SK-N-SH (cell line): ENCODE data around the gene COL15A1. TPM values are rescaled to one million over a fixed set of nuclear protein-coding genes. Genes with fewer than 3 reads are reported as not detected.

ENCODE experiments used
- CTCF ChIA-PET: fragments of 300-600, 350-600 bp; formaldehyde crosslinking; extraction: SDS; loops from one replicate; lab custom pipeline; 2021; lab: Yijun Ruan, JAX
- POLR2A ChIA-PET: fragments of 350-600 bp; sonication (Branson Sonifier 250); formaldehyde crosslinking; extraction: SDS; loops from one replicate; lab custom pipeline; 2020; ENCODE audit warnings: antibody characterized with exemption, inconsistent platforms; lab: Yijun Ruan, JAX
- DNase-seq: peaks from one replicate; pipeline ENCODE4 v3.0.0; 2012
- H2AFZ ChIP-seq: fragments of 200-600 bp; sonication (generic); 2 replicates; pipeline ENCODE4 v1.8.1; 2016; ENCODE audit warnings: antibody characterized with exemption, mild to moderate bottlenecking, low read depth
- H3F3A ChIP-seq: fragments of 200-600 bp; sonication (generic); replicated peaks from 2 replicates; pipeline ENCODE3; 2016; ENCODE audit warnings: antibody characterized with exemption, mild to moderate bottlenecking; ENCODE audit not compliant: insufficient read depth
- H3K27ac ChIP-seq, 2 experiments: fragments of 200-500 bp in 1 of 2; fragments of 200-600 bp in 1 of 2; sonication (Bioruptor generic) in 1 of 2; sonication (generic), shearing (Covaris generic) in 1 of 2; 2 replicates each; pipeline versions ENCODE4 v1.5.1 to v1.6.1; 2014 to 2016; ENCODE audit warnings: low read depth in 2 of 2, inconsistent platforms in 1 of 2, low read length in 1 of 2, mild to moderate bottlenecking in 1 of 2, mixed read lengths in 1 of 2
- H3K27me3 ChIP-seq: fragments of 200-600 bp; sonication (generic), shearing (Covaris generic); 2 replicates; pipeline ENCODE4 v1.6.1; 2016; ENCODE audit warnings: mixed run types; ENCODE audit not compliant: insufficient read depth
- H3K36me3 ChIP-seq, 2 experiments: fragments of 200-500 bp in 1 of 2; fragments of 200-600 bp in 1 of 2; sonication (Bioruptor generic) in 1 of 2; sonication (generic) in 1 of 2; replicated peaks in 1 of 2; 2 replicates each; pipeline versions ENCODE3 to v1.5.1; 2014 to 2016; ENCODE audit warnings: low read length in 1 of 2, mild to moderate bottlenecking in 1 of 2; ENCODE audit not compliant: insufficient read depth in 2 of 2, control insufficient read depth in 1 of 2
- H3K4me1 ChIP-seq, 2 experiments: fragments of 200-500 bp in 1 of 2; fragments of 200-600 bp in 1 of 2; sonication (Bioruptor generic) in 1 of 2; sonication (generic), shearing (Covaris generic) in 1 of 2; 2 replicates each; pipeline versions ENCODE4 v1.5.1 to v1.6.1; 2014 to 2016; ENCODE audit warnings: low read depth in 1 of 2, low read length in 1 of 2, mixed run types in 1 of 2; ENCODE audit not compliant: insufficient read depth in 2 of 2, control insufficient read depth in 1 of 2
- H3K4me2 ChIP-seq: fragments of 200-600 bp; sonication (generic), shearing (Covaris generic); 2 replicates; pipeline ENCODE4 v1.6.1; 2017; ENCODE audit warnings: mixed run types
- H3K4me3 ChIP-seq, 2 experiments: fragments of 200-500 bp in 1 of 2; fragments of 200-600 bp in 1 of 2; sonication (Bioruptor generic) in 1 of 2; sonication (generic), shearing (Covaris generic) in 1 of 2; 2 replicates each; pipeline versions ENCODE4 v1.5.1 to v1.8.1; 2014 to 2016; ENCODE audit warnings: low read depth in 2 of 2, inconsistent platforms in 1 of 2, low read length in 1 of 2, mild to moderate bottlenecking in 1 of 2, mixed read lengths in 1 of 2, moderate library complexity in 1 of 2
- H3K79me2 ChIP-seq: fragments of 200-600 bp; sonication (generic); 2 replicates; pipeline ENCODE4 v1.8.1; 2017; ENCODE audit warnings: mild to moderate bottlenecking; ENCODE audit not compliant: insufficient read depth
- H3K9ac ChIP-seq: fragments of 200-600 bp; sonication (generic); 2 replicates; pipeline ENCODE4 v1.6.1; 2017; ENCODE audit warnings: mixed run types
- H3K9me2 ChIP-seq: fragments of 200-600 bp; sonication (generic); 2 replicates; pipeline ENCODE4 v1.6.1; 2017; ENCODE audit warnings: mixed run types
- H3K9me3 ChIP-seq: fragments of 200-600 bp; sonication (generic); 2 replicates; pipeline ENCODE4 v1.6.1; 2017; ENCODE audit warnings: mixed run types, mild to moderate bottlenecking, moderate library complexity
- H4K20me1 ChIP-seq: fragments of 200-600 bp; sonication (generic); 2 replicates; pipeline ENCODE4 v1.6.1; 2017; ENCODE audit warnings: mild to moderate bottlenecking, mixed run types; ENCODE audit not compliant: insufficient read depth
- EP300 ChIP-seq, 2 experiments: IDR thresholded peaks; 2 replicates each; pipeline versions ENCODE4 v1.4.0 to v1.6.1; 2012; ENCODE audit warnings: borderline replicate concordance in 1 of 2, low read depth in 1 of 2, low read length in 1 of 2
- EZH2phosphoT487 ChIP-seq: fragments of 200-600 bp; sonication (generic); IDR thresholded peaks from 2 replicates; pipeline ENCODE4 v1.6.1; 2017; ENCODE audit warnings: low read depth, mixed run types, mild to moderate bottlenecking, antibody characterized with exemption, moderate library complexity, borderline replicate concordance
- FOSL2 ChIP-seq: IDR thresholded peaks from 2 replicates; pipeline ENCODE4 v1.4.0; 2012; ENCODE audit warnings: low read depth, mild to moderate bottlenecking, moderate library complexity, borderline replicate concordance
- FOXJ3 ChIP-seq: sonication (generic); formaldehyde crosslinking; IDR thresholded peaks from 2 replicates; pipeline ENCODE4 v1.5.1; 2020; ENCODE audit warnings: mild to moderate bottlenecking, missing genetic modification reagents
- FOXM1 ChIP-seq: IDR thresholded peaks from 2 replicates; pipeline ENCODE4 v1.4.0; 2012; ENCODE audit warnings: low read depth, mild to moderate bottlenecking
- GATA2 ChIP-seq: sonication (generic); formaldehyde crosslinking; IDR thresholded peaks from 2 replicates; pipeline ENCODE4 v1.5.0; 2020; ENCODE audit warnings: mild to moderate bottlenecking, missing genetic modification reagents
- JUND ChIP-seq: IDR thresholded peaks from 2 replicates; pipeline ENCODE4 v1.4.0; 2012
- MAX ChIP-seq: IDR thresholded peaks from 2 replicates; pipeline ENCODE4 v1.4.0; 2012; ENCODE audit warnings: low read depth
- MEF2A ChIP-seq: IDR thresholded peaks from 2 replicates; pipeline ENCODE4 v1.4.0; 2012; ENCODE audit warnings: low read depth, borderline replicate concordance
- NFIC ChIP-seq: IDR thresholded peaks from 2 replicates; pipeline ENCODE4 v1.4.0; 2012; ENCODE audit warnings: borderline replicate concordance
- POLR2AphosphoS5 ChIP-seq: IDR thresholded peaks from 2 replicates; pipeline ENCODE4 v1.6.1; 2012; ENCODE audit warnings: low read depth, low read length
- RAD21 ChIP-seq: IDR thresholded peaks from 2 replicates; pipeline ENCODE4 v1.6.1; 2012; ENCODE audit warnings: mild to moderate bottlenecking, low read length
- REST ChIP-seq: IDR thresholded peaks from 2 replicates; pipeline ENCODE4 v1.6.1; 2012; ENCODE audit warnings: mild to moderate bottlenecking, low read depth, low read length, moderate library complexity
- SIN3A ChIP-seq: IDR thresholded peaks from 2 replicates; pipeline ENCODE4 v1.6.1; 2012; ENCODE audit warnings: low read depth, mild to moderate bottlenecking, low read length, moderate library complexity, borderline replicate concordance
- SMC3 ChIP-seq: IDR thresholded peaks from 2 replicates; pipeline ENCODE4 v1.6.1; 2012; ENCODE audit warnings: low read depth, low read length, improper control_type of control experiment
- TCF12 ChIP-seq: IDR thresholded peaks from 2 replicates; pipeline ENCODE4 v1.4.0; 2012
- TEAD4 ChIP-seq: IDR thresholded peaks from 2 replicates; pipeline ENCODE4 v1.4.0; 2012; ENCODE audit warnings: mild to moderate bottlenecking, borderline replicate concordance; ENCODE audit not compliant: insufficient read depth
- USF1 ChIP-seq: IDR thresholded peaks from 2 replicates; pipeline ENCODE4 v1.4.0; 2012; ENCODE audit warnings: low read depth, borderline replicate concordance
- WGBS: methylation state at CpG from one replicate; pipeline ENCODE4 v1.1.6; 2017; ENCODE audit warnings: low lambda C conversion rate; 5-methylcytosine and 5-hydroxymethylcytosine counted together
- polyA plus RNA-seq, 3 experiments: library from polyadenylated mRNA; depleted of rRNA; stranded (reverse); fragments of >200 nt; gene quantifications; 2 replicates each; pipeline ENCODE4 v1.2.3, GENCODE V29; 2012

COL15A1 gene
- polyA plus RNA-seq, 1 of the 3 experiments (the other 2 are of a cell fraction), result 0.84 TPM

GRCh38 chr9:99063522-99063921 is 119.8 kb downstream of the COL15A1 start:
- no peak overlapping the region for H3K4me2 ChIP-seq
- no peaks in the 10 kb centered on the region for H3K27me3 ChIP-seq
- ChIA-PET POLR2A (no interaction called here), CTCF (no interaction called here)
- 0 out of 4 replicates have a peak, but pooled peaks cover 0 to 4% of the 10 kb centered on the region in 2 experiments for H3K4me1 ChIP-seq
- H4K20me1 ChIP-seq, result no peaks in the 10 kb centered on the region
- no peaks in the 10 kb centered on the region for H3K9me3 ChIP-seq
- no peak for DNase-seq
- H2AFZ ChIP-seq, result no peak overlapping the region
- H3K9ac ChIP-seq, result no peak overlapping the region
- no peaks in the 10 kb centered on the region for H3K36me3 ChIP-seq
- H3K79me2 ChIP-seq, result no peaks in the 10 kb centered on the region
- H3K27ac ChIP-seq, result no peak overlapping the region
- no peaks in the 10 kb centered on the region for H3K9me2 ChIP-seq
- no peak overlapping the region for H3K4me3 ChIP-seq
- WGBS, result 84% methylated on average over 1 of the region's 1 CpG
- no peaks in the 10 kb centered on the region for H3F3A ChIP-seq
- TF ChIP-seq MEF2A (no peak), SIN3A (no peak), EP300 (IDR thresholded peaks at IDR 0.05; ENCODE audit: borderline replicate concordance in 1 of 2, low read depth in 1 of 2, low read length in 1 of 2) (no peak), GATA2 (CRISPR knock-in tag) (no peak), USF1 (no peak), RAD21 (no peak), FOXM1 (no peak), REST (no peak), POLR2AphosphoS5 (no peak), MAX (no peak)
- TF ChIP-seq, all 33 proteins: peak for 0

- no peak overlapping the region for H3K4me2 ChIP-seq
- no peaks in the 10 kb centered on the region for H3K27me3 ChIP-seq
- no peaks in the 10 kb centered on the region for H3F3A ChIP-seq
- no peaks in the 10 kb centered on the region for H3K79me2 ChIP-seq
- H3K4me3 ChIP-seq, result no peak overlapping the region
- 39% methylated on average over 3 of the region's 3 CpGs for WGBS
- H3K27ac ChIP-seq, result no peak overlapping the region
- H3K36me3 ChIP-seq, result no peaks in the 10 kb centered on the region
- ChIA-PET POLR2A (no interaction called here), CTCF (interaction anchor here (1.0 kb wide), 1 partner anchor 12 kb away, joined by 3 read pairs; no protein-coding TSS in a partner anchor)
- no peak for DNase-seq
- peaks cover 0 to 23% of the 10 kb centered on the region in 2 experiments; a peak in 1 of 4 replicates for H3K4me1 ChIP-seq
- no peak overlapping the region for H2AFZ ChIP-seq
- no peaks in the 10 kb centered on the region for H3K9me3 ChIP-seq
- H3K9me2 ChIP-seq, result no peaks in the 10 kb centered on the region
- no peaks in the 10 kb centered on the region for H4K20me1 ChIP-seq
- H3K9ac ChIP-seq, result no peak overlapping the region
- TF ChIP-seq JUND (no peak), TEAD4 (no peak), EZH2phosphoT487 (no peak), MEF2A (no peak), TCF12 (no peak), REST (no peak), SMC3 (no peak), SIN3A (no peak), NFIC (no peak), FOSL2 (no peak), FOXM1 (no peak), FOXJ3 (CRISPR knock-in tag) (no peak)
Observed at GRCh38 chr9:99066571-99066970, 122.9 kb downstream of the COL15A1 start.
